ENCODE measurements around the gene AAK1.

Gene AAK1

GRCh38 chr2:69477627-69478026, 165.9 kb downstream of the AAK1 start:
- H3K4me3 ChIP-seq, result no peak overlapping the region

GRCh38 chr2:69474688-69475087, 168.9 kb downstream of the AAK1 start:
- intact Hi-C loops (cut with DNase I; ENCODE audit: low total_unique reads), result no loop called here
- no peaks in the 10 kb centered on the region for H3K27me3 ChIP-seq
- TF ChIP-seq CTCF (IDR thresholded peaks at IDR 0.05), result no peak
- no peaks in the 10 kb centered on the region for H3K9me3 ChIP-seq
- H3K27ac ChIP-seq, result no peak overlapping the region
- DNase-seq, result no peak
- H3K4me3 ChIP-seq, result no peak overlapping the region
- H3K4me1 ChIP-seq, result no peaks in the 10 kb centered on the region
- H3K36me3 ChIP-seq, result peaks cover 0 to 29% (median 0%) of the 10 kb centered on the region in 3 donors

More at GRCh38 chr2:69477627-69478026, 165.9 kb downstream of the AAK1 start:
- DNase-seq, result no peak
- no peak for TF ChIP-seq CTCF (IDR thresholded peaks at IDR 0.05)
- Histone ChIP-seq H3K4me1 (no peaks in the 10 kb centered on the region), H3K27me3 (no peaks in the 10 kb centered on the region), H3K36me3 (peaks cover 12 to 48% (median 18%) of the 10 kb centered on the region in 3 donors), H3K9me3 (no peaks in the 10 kb centered on the region), H3K27ac (no peak overlapping the region)
- intact Hi-C loops (cut with DNase I; ENCODE audit: low total_unique reads), result no loop called here

GRCh38 chr2:69471793-69472192, 171.7 kb downstream of the AAK1 start:
- Histone ChIP-seq H3K4me3 (no peak overlapping the region), H3K4me1 (no peaks in the 10 kb centered on the region), H3K27me3 (no peaks in the 10 kb centered on the region), H3K9me3 (no peaks in the 10 kb centered on the region), H3K27ac (no peak overlapping the region), H3K36me3 (peaks cover 0 to 13% (median 0%) of the 10 kb centered on the region in 3 donors)
- intact Hi-C loops (cut with DNase I; ENCODE audit: low total_unique reads), result no loop called here
- no peak for DNase-seq
- no peak for TF ChIP-seq CTCF (IDR thresholded peaks at IDR 0.05)

- no peak for DNase-seq
- no peak overlapping the region for H3K4me3 ChIP-seq
- no peaks in the 10 kb centered on the region for H3K4me1 ChIP-seq
- intact Hi-C loops (cut with DNase I; ENCODE audit: low total_unique reads), result loop anchor here (1.0 kb wide), 1 partner anchor 9 kb away; no protein-coding TSS in a partner anchor
- TF ChIP-seq CTCF (IDR thresholded peaks at IDR 0.05), result no peak
- no peak overlapping the region for H3K27ac ChIP-seq
- no peaks in the 10 kb centered on the region for H3K9me3 ChIP-seq
- no peaks in the 10 kb centered on the region for H3K27me3 ChIP-seq
- H3K36me3 ChIP-seq, result peaks cover 3 to 18% (median 5%) of the 10 kb centered on the region in 3 donors
Observed at GRCh38 chr2:69470911-69471310, 172.6 kb downstream of the AAK1 start.

- Histone ChIP-seq H3K4me1 (no peaks in the 10 kb centered on the region), H3K27ac (no peak overlapping the region), H3K9me3 (no peaks in the 10 kb centered on the region), H3K36me3 (peaks cover 11 to 18% (median 15%) of the 10 kb centered on the region in 3 donors), H3K27me3 (no peaks in the 10 kb centered on the region), H3K4me3 (no peak overlapping the region)
- intact Hi-C loops (cut with DNase I; ENCODE audit: low total_unique reads), result loop anchor here (1.0 kb wide), 1 partner anchor 7 kb away; no protein-coding TSS in a partner anchor
- TF ChIP-seq CTCF (IDR thresholded peaks at IDR 0.05), result no peak
- no peak for DNase-seq
Observed at GRCh38 chr2:69469784-69470183, 173.8 kb downstream of the AAK1 start.

- no peak for DNase-seq
- no peak for TF ChIP-seq CTCF (IDR thresholded peaks at IDR 0.05)
- Histone ChIP-seq H3K27me3 (no peaks in the 10 kb centered on the region), H3K4me3 (no peak overlapping the region), H3K36me3 (peaks cover 11 to 21% (median 19%) of the 10 kb centered on the region in 3 donors), H3K4me1 (no peaks in the 10 kb centered on the region), H3K27ac (no peak overlapping the region), H3K9me3 (no peaks in the 10 kb centered on the region)
- intact Hi-C loops (cut with DNase I; ENCODE audit: low total_unique reads), result no loop called here
Observed at GRCh38 chr2:69469375-69469774, 174.2 kb downstream of the AAK1 start.

Data from tibial artery (tissue), 4 donors.